Midbrain (tissue), 1 donor: Measurements from ENCODE around the gene PTPRN2.
"Not testable (repeated sequence)": the region's sequence is repeated elsewhere in the genome, so short reads cannot be mapped to it uniquely, and the experiment has no call there.

Experiments used
- DNase-seq: peaks from one replicate; lab custom pipeline; 2025; lab: John Stamatoyannopoulos, UW

The PTPRN2 gene

DNA sequence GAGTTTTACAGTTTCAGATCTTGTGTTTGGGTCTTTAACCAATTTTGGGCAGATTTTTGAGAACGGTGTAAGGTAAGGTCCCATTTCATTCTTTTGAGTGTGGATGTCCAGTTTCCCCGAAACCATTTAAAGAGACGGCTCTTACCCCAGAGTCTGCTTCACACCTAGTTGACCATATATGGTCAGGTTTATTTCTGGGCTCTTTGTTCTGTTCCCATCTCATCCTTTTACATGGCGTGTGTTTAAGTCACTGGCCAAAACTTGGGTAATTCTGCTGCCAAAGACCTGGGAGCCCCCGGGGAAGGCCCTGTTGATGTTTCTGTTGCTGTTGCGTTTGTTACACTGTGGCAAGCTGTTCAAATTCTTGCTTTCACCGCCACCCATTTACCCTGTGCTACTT lies 120.1 kb downstream of the PTPRN2 start:
- DNase-seq = no peak

DNA sequence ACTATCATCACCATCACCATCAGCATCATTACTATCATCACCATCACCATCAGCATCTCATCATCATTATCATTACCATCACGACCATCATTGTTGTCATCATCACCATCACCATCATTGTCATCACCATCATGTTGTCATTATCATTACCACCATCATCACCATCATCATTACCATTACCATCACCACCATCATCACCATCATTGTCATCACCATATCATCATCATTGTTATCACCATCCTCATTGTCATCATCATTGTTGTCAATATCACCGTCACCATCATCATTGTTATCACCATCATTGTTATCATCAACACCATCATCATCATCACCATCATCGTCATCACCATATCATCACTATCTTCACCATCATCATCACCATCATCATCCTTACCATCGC lies 124.3 kb downstream of the PTPRN2 start:
- no peak for DNase-seq

GRCh38 chr7:158461824-158462223 lies 125.8 kb downstream of the PTPRN2 start:
- DNase-seq = no peak

GRCh38 chr7:158460665-158461064 lies 127.0 kb downstream of the PTPRN2 start:
- DNase-seq = no peak

- no peak for DNase-seq
Observed at GRCh38 chr7:158458716-158459282, 128.8 kb downstream of the PTPRN2 start.

GRCh38 chr7:158458096-158458495 lies 129.5 kb downstream of the PTPRN2 start:
- no peak for DNase-seq

DNA sequence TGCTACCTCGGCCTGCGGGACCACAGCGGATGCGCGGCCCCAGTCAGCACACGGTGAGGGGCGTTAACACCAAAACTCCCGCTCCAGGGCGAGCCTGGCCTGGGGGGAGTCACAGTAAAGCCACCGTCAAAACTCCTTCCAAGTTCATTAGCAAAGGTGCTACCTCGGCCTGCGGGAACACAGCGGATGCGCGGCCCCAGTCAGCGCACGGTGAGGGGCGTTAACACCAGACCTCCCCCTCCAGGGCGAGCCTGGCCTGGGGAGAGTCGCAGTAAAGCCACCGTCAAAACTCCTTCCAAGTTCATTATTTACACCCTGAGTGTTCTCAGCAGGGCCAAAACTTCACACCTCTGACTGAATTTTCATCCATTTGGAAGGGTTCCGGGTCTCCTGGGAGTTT lies 130.0 kb downstream of the PTPRN2 start:
- not testable (repeated sequence) for DNase-seq

DNA sequence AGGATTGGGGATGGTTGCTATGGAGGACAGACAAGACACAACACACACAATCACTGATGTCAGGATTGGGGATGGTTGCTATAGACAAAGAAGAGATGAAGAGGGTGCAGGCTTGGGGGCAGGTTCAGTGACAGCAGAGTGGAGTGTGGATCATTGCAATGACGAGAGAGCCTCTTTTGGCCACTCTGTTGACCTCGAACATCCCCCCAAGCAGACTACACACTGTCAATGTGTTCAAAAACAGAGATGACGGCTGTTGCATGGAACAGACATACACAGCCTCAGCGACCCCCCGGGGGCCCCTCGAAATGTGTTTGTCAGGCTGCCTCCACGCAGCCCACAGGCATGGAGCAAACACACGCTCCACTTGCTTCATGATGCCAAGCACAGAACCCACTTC lies 133.0 kb downstream of the PTPRN2 start:
- no peak for DNase-seq

DNA sequence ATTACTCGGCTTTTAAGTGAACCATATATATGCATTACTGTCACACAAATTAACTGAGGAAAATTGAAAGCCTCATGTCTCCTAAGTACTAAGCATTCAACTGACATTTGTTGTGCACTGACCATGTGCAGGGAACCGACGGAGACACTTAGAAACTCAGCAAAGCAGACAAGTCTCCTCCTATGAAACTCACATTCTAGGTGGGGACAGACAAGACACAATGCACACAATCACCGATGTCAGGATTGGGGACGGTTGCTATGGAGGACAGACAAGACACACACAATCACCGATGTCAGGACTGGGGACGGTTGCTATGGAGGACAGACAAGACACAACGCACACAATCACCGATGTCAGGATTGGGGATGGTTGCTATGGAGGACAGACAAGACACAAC lies 134.0 kb downstream of the PTPRN2 start:
- DNase-seq = no peak

- no peak for DNase-seq
Observed at GRCh38 chr7:158452331-158452730, 135.3 kb downstream of the PTPRN2 start.

DNA sequence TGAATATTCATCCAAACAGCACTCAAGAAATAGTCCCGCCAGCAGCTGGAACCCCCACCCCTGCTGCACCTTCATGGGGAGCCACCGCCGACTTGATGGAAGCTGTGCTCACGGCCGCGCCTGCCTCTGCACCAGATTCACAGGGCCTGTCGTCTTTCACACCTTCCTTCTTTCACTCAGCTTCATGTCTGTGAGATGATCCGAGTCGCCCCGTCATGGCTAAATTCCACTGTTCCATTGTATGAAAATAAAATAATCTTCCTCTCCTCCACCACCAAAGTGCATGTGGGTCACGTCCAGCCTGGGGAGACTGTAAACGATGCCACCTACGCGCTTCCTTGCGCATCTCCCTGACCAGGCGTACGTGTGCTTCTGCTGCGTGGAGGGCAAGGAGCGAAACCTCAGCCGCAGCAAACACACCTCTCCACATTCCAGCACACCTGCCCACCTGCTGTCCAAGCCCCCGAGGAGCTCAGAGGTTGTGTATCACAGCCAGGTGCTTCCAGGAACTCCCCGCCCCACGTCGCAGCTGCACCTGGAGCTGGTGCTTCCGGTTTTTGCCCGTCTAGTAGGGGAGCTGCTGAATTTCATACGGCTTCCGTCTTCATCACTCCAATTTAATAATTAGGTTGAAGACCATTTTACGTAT lies 137.0 kb downstream of the PTPRN2 start:
- no peak for DNase-seq

GRCh38 chr7:158449942-158450341 lies 137.7 kb downstream of the PTPRN2 start:
- DNase-seq = no peak

- no peak for DNase-seq
Observed at GRCh38 chr7:158449266-158449665, 138.4 kb downstream of the PTPRN2 start.

GRCh38 chr7:158448430-158449100 lies 139.1 kb downstream of the PTPRN2 start:
- no peak for DNase-seq

DNA sequence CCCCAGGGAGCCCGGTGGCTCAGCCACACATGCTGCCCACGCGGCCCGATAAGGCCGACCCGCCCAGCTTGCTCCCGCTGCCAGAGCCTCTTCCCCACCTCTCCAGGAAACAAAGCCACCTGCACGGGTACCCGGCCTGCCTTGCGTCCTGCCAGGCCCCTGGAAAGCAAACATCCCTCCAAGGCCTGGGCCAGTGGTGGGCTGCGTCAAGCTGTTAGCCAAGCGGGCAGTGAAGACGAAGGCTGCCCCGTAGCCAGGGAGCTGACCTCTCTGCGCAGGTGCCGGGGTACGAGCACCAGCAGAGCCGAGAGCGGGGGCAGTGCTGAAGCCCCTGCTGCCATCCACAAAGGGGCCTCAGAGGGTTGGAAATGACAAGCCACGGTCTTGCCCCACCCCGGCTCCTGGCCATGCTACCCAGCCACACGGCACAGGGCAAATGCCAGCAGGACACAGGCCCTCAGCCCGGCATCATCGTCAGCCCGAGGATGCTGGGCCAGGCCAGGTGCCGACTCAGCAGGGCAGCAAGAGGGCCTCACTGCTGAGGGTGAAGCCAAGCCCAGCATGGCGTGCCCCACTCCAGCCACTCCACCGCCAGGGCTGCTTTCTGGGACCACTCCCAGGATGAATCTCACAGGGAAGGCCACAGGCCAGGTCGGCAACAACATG lies 140.0 kb downstream of the PTPRN2 start:
- no peak for DNase-seq

- no peak for DNase-seq
Observed at GRCh38 chr7:158447151-158447505, 140.5 kb downstream of the PTPRN2 start.

- no peak for DNase-seq
Observed at GRCh38 chr7:158446706-158447105, 140.9 kb downstream of the PTPRN2 start.

DNA sequence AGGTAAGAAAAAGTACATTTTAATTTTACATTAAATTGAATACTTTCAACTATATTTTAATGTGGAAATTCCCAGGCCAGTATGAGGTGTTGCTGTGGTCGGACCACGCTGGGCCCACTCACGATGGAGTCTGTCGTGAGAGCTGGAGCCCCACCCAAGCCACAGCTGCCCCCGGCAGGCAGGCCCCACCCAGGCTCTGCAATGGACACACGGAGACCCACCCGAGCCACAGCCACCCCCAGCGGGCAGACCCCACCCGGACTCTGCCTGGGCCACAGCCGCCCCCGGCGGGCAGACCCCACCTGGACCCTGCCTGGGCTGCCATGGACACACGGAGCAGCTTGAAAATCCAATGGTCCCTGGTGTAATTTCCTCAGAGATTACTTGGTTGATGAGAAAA lies 141.3 kb downstream of the PTPRN2 start:
- no peak for DNase-seq

GRCh38 chr7:158445421-158446175 lies 142.0 kb downstream of the PTPRN2 start:
- no peak for DNase-seq

- no peak for DNase-seq
Observed at GRCh38 chr7:158444501-158445420, 142.9 kb downstream of the PTPRN2 start.
